GM21423 (cell line): ENCODE measurements around the gene ZXDA.
A peak's percentile ranks its signal among the peaks of the same experiment; 100 is the strongest.
"Not testable (repeated sequence)": the region's sequence is repeated elsewhere in the genome, so short reads cannot be mapped to it uniquely, and the experiment has no call there.

Experiments used
- ATAC-seq: cut with Tn5 transposase; IDR thresholded peaks from one replicate; pipeline ENCODE4 v1.9.1; 2021; ENCODE audit warnings: mild to moderate bottlenecking, moderate library complexity; ENCODE audit not compliant: unreplicated experiment

Gene ZXDA

GRCh38 chrX:57910287-57910912, at the start of gene ZXDA:
Gene ZXDA, minus strand, starts transcription at chrX:57910458. Its CDS starts 38 bp downstream, at chrX:57910420.
- ATAC-seq: peak; percentile 57

- no peak for ATAC-seq
Measured at GRCh38 chrX:57952320-57952678, 42.0 kb upstream of the ZXDA start.

GRCh38 chrX:57951666-57952319, 41.5 kb upstream of the ZXDA start:
- ATAC-seq: peak; percentile 56

- ATAC-seq: no peak
Measured at GRCh38 chrX:57933321-57933720, 23.1 kb upstream of the ZXDA start.

DNA sequence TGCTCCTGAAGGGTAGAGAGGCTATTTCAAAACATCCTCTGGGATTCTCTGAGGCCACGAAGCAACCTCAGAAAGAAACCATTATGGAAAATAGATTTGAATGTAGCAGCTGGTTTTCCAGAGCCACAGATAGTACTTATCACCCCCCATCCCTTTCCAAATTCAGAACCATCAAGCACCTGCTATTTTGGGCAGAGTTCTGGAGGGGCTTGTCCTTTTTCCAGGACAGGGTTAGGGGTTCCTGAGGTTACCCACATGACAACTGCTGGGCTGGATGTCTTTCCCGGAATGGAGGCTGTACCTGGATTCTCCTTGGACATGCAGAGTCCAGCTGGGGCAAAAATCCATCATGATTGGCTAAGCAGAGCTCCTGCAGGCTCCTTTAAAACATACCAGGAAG, 22.0 kb upstream of the ZXDA start:
- no peak for ATAC-seq

DNA sequence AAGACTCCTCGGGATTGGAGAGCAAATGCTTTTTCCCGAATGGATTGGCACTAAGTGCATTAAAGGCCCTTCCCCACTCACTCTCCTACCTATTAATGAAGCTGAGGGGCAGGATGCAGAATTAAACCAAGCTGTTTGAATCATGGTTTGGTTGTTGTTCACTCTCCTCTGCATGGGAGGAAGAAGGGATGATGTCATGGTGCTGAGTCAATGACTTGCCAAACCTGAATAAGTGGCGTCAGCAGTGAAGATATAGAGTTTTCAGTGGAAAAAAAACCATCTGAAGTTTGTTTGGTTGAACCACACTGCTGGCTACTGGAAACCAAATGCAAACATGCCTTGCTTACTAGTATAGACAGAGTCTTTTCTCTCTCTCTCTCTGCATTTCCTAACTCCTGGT, 19.8 kb upstream of the ZXDA start:
- no peak for ATAC-seq

GRCh38 chrX:57929373-57929772, 19.1 kb upstream of the ZXDA start:
- no peak for ATAC-seq

- no peak for ATAC-seq
Measured at GRCh38 chrX:57925806-57926205, 15.5 kb upstream of the ZXDA start.

GRCh38 chrX:57918750-57919436, 8.6 kb upstream of the ZXDA start:
- ATAC-seq: no peak

DNA sequence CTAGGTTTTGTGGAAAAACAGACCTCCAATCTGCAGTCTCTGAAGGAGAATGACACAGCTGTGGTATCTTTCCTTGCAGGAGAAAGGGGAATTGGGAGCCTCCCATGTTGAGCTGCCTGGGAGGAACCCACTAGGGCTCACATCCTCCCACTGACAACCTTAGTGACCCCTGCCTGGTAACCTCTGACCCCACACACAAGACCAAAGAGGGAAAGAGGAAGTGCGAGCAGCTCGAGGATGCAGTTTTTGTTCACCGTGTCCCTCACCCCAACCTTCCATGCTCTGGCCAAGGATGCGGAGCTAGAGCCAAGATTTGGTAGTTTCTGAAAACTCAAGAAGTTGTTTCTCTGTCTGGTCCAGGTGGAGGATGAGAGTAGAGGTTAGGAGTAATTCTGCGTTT, 5.4 kb upstream of the ZXDA start:
- no peak for ATAC-seq

DNA sequence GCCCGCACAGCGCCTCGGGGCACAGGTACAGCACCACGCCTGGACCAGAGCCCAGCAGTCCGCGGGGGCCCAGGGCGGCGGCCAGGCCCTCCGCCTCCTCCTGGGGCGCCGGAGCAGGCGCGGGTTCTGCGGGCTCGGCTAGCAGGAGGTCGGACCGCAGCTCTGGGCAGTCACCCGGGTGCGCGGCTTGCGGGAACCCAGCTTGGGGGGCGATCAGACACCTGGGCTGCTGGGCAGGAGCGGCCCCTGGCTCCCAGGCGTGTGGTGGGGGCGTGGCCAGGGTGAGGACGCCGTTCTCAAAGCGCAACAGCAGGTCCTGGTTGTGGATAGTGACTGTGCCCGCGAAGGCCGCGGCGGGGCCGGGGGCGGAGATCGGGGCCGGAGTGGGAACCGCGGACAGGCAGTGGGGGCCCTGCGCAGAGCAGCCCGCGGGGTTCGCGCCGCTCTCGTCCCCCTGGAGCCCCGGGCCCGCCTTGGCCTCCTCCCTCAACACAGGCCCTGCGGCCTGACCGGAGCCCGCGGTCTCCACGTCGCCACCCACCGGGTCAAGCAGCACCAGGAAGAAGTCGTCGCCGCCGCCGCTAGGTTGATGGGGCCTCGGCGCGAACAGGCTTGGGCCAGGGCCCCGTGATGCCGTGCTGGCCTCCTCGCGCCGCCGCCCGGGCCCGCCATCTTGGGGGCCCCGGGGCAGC, 517 bp downstream of the ZXDA start:
- peak; percentile 83 for ATAC-seq

DNA sequence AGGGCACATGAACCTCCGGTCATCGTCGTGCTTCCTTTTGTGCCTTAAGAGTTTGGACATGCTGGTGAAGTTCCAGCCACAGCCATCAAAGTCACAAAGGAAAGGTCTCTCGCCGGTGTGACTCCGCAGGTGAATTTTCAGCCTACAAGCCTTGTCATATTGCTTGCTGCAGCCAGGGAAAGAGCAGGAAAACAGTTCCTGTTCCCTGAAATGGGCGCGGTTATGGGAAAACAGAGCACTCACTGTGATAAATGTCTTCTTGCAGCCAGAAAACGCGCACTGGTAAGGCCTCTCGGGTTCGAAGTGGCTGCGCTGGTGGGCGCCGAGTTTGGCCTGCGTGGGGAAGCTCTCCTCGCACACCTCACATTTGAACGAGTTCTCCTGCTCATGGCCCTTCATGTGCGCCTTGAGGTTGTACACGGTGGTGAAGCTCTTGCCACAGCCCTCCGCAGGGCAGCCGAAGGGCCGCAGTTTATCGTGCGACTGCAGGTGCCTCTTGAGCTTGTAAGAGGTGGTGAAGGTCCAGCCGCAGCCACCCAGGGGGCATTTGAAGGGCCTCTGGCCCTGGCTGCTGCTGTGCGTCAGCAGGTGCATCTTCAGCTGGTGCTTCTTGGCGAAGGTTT, 1.2 kb downstream of the ZXDA start:
- ATAC-seq: not testable (repeated sequence)

DNA sequence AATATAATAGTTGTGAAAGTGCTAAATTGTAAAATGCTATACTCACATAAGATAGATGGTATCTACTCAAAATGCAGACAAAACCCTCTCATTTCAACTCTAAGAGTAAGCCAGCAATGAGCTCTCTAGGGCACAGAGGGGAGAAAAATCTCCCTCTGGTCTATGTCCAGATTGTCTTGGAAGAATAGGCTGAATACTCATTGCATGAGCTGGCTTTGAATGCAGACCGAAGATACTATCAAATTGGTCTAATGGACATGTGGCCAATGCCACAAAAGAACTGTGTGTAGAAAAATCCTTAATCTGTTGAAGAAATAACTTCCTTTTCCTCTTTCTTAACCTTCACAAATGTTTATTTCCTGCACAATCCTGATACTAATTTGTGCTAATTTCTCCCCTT, 3.5 kb downstream of the ZXDA start:
- ATAC-seq: no peak

GRCh38 chrX:57905141-57905540, 5.1 kb downstream of the ZXDA start:
- no peak for ATAC-seq

DNA sequence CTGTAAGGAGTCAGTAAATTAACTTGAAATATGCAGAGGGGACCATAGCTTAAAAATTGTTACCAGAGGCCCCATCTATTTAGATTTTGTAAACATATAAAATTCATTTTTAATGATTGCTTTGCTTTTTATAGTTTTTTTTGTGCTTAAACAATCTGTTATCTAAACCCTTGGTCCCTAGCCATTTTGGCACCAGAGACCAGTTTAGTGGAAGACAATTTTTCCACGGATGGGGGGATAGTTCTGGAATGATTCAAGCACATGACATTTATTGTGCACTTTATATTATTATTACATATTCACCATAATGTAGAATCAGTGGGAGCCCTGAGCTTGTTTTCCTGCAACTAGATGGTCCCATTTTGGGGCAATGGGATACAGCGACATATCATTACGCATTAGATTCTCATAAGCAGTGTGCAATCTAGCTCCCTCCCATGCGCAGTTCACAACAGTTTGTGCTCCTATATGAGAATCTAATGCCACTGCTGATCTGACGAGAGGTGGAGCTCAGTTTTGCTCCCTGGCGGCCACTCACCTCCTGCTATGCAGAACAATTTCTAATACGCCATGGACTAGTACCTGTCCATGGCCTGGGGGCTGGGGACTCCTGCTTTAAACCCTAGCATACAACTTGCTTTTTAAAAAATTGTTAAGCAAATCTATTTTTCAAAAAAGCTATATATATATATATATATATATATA, 5.9 kb downstream of the ZXDA start:
- no peak for ATAC-seq

DNA sequence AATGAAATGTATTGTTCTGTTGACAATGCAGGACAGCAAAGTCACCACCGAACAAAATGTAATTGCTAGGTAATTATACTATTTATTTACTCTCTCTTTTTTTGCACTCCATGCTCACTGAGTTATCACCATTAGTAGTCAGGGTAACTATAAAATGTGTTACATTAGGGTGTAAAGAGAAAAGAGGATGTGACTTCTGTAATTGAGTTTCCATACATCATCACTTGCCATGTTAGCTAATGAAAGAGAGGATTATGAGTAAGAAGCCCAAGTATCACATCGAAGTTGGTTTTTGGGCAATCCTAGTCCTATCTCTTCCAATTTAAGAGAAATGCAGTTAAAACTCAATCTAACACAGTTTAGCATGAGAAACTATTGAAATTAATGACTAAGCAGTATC, 7.6 kb downstream of the ZXDA start:
- no peak for ATAC-seq

DNA sequence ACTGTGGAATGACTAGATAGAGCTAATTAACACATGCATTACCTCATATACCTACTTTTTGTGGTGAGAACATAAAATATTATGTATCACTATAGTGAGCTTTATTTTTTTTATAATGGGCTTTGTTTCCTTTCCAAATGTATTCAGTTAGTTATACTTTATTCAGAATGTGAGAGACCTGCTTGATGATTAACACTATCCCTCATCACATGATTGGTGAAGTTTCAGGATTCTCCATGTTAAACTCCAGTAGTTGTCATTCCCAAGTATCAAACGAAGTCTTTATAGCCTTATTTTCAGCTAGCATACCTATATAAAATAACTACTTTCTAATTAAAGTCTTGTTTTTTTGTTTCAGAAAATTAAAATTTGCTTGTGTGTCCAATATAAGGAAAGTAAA, 8.8 kb downstream of the ZXDA start:
- ATAC-seq: no peak

GRCh38 chrX:57900975-57901374, 9.3 kb downstream of the ZXDA start:
- ATAC-seq: no peak

GRCh38 chrX:57899906-57900305, 10.4 kb downstream of the ZXDA start:
- ATAC-seq: no peak

DNA sequence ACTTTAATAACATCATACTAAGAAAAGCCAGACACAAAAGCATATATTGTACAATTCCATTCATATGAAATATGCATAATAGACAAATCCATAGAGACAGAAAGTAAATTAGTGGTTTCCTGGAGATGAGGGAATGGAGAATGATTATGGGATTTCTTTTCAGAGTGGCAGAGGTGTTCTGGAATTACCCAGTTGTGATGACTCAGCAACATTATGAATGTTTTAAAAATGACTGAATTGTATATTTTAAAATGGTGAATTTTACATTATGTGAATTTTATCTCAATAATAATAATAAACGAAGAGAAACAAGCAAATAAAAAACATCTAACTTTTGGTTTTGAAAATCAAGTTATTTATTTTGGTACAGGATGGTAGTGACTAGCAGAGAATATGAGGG, 11.2 kb downstream of the ZXDA start:
- ATAC-seq: no peak

DNA sequence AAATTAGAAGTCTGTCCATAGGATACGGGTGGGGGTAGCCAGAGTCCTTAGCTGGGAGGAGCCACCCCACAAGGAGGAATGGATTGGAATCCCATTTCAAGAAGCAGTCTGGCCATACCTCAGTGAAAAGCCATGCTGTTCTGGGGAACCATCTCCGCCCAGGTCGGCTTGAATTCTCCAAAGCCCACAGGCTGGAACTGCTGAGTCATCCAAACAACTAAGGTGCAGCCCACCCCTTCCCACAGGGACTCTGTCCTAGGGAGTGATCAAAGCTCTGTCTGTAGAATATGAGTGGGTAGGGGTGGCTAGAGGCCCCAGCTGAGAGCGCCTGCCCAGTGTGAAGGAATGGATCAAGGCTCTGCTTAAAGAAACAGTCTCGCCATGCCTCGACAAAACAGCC, 38.8 kb downstream of the ZXDA start:
- ATAC-seq: no peak
